Heart left ventricle (tissue), 13 donors: Measurements from ENCODE around the gene ODR4.

Experiments used
- POLR2A ChIP-seq, 2 donors: fragments of 450-650 bp; IDR thresholded peaks; one replicate each; pipeline ENCODE4 v1.6.1; 2017; ENCODE audit warnings: antibody characterized with exemption in 2 of 2, mild to moderate bottlenecking in 2 of 2, moderate library complexity in 2 of 2
- TF ChIP-seq, protein P1 (sequence below), 12 donors: fragments of 200-600 bp; sonication (generic) in 4 of 12; IDR thresholded peaks; one replicate each; pipeline versions ENCODE4 v1.5.0 to v1.8.0; 2018 to 2022; ENCODE audit warnings: antibody characterized with exemption in 12 of 12, mild to moderate bottlenecking in 5 of 12
- donor health status: ischemic (EF 13 %, LVEDD 7.1; RV severe dilation, severe dysfunction).
- donor health status: DM: no; HTN: yes; CAD: no.
- donor health status: DM: no; HTN: no; CAD: no.
- donor health status: ischemic (EF 25% LVEDD 6.9; RV normal size, moderate dysfunction).
- donor health status: ischemic (EF 25% LVEDD 5.7; RV mildly dilated, moderate dysfunction).
- donor health status: ischemic (EF 35%, LVEDD 5.7; RV mildly dilated, moderate dysfunction).
- donor health status: nonischemic (EF 11% LVEDD 7.7; RV severe dilation, severe dysfunction).
- donor health status: DM: yes; HTN: yes; CAD: no.
- donor health status: PGD.
- donor health status: ischemic (EF 29% LVEDD 5.4; RV normal size, mild dysfunction).
- donor health status: nonischemic (EF 23%, LVEDD 6.1; RV moderate dilation, normal function).

DNA sequence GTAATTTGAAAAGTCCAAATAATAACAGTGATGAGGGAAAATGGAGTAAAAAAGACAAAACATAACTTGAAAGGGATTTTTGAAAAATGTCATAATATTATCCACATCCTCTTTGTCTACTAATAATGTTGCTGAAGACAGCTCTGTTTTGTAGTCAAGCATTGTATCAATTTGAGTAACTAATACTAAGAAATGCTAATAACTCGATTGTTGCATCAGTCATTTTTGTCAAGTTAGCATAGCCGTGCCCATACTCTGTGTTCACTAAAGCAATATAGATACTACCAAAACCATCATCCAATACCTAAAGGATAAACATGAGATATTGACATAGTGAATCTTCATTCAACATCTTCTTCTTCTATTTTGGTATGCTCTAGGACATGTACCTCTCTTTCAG lies 68.0 kb downstream of the ODR4 start:
- TF ChIP-seq, protein P1, sequence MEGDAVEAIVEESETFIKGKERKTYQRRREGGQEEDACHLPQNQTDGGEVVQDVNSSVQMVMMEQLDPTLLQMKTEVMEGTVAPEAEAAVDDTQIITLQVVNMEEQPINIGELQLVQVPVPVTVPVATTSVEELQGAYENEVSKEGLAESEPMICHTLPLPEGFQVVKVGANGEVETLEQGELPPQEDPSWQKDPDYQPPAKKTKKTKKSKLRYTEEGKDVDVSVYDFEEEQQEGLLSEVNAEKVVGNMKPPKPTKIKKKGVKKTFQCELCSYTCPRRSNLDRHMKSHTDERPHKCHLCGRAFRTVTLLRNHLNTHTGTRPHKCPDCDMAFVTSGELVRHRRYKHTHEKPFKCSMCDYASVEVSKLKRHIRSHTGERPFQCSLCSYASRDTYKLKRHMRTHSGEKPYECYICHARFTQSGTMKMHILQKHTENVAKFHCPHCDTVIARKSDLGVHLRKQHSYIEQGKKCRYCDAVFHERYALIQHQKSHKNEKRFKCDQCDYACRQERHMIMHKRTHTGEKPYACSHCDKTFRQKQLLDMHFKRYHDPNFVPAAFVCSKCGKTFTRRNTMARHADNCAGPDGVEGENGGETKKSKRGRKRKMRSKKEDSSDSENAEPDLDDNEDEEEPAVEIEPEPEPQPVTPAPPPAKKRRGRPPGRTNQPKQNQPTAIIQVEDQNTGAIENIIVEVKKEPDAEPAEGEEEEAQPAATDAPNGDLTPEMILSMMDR (IDR thresholded peaks at IDR 0.05) = no peak
- no peak for TF ChIP-seq POLR2A (IDR thresholded peaks at IDR 0.05)
